Fibroblast of skin of left biceps (primary cell): ENCODE data around the gene HMGB4.
A peak's percentile ranks its signal among the peaks of the same experiment; 100 is the strongest.

Source experiments
- DNase-seq, 2 experiments: peaks; one replicate each; pipeline ENCODE4 v3.0.0-alpha.2; 2013; ENCODE audit warnings: low read depth in 2 of 2

HMGB4 gene

GRCh38 chr1:33863779-33864178 is at the start of gene HMGB4:
Gene HMGB4, plus strand, starts transcription at chr1:33864079. Its CDS starts 113 bp downstream, at chr1:33864192.
- no peak for DNase-seq

GRCh38 chr1:33814166-33814565 is 49.7 kb upstream of the HMGB4 start:
- no peak for DNase-seq

- DNase-seq = peak; percentile 11 to 34
Measured at GRCh38 chr1:33815061-33815460, 48.8 kb upstream of the HMGB4 start.

- no peak for DNase-seq
Measured at GRCh38 chr1:33818071-33818470, 45.8 kb upstream of the HMGB4 start.

GRCh38 chr1:33819290-33819912 is 44.5 kb upstream of the HMGB4 start:
- DNase-seq = no peak

- DNase-seq = no peak
Measured at GRCh38 chr1:33819913-33820311, 44.0 kb upstream of the HMGB4 start.

- DNase-seq = no peak
Measured at GRCh38 chr1:33820804-33821203, 43.1 kb upstream of the HMGB4 start.

- no peak for DNase-seq
Measured at GRCh38 chr1:33821291-33821690, 42.6 kb upstream of the HMGB4 start.

GRCh38 chr1:33822396-33822795 is 41.5 kb upstream of the HMGB4 start:
- no peak for DNase-seq

- no peak for DNase-seq
Measured at GRCh38 chr1:33823401-33823800, 40.5 kb upstream of the HMGB4 start.

GRCh38 chr1:33823830-33824229 is 40.0 kb upstream of the HMGB4 start:
- DNase-seq = no peak

GRCh38 chr1:33824321-33824720 is 39.6 kb upstream of the HMGB4 start:
- DNase-seq = no peak

GRCh38 chr1:33824971-33825370 is 38.9 kb upstream of the HMGB4 start:
- no peak for DNase-seq

- no peak for DNase-seq
Measured at GRCh38 chr1:33825506-33825905, 38.4 kb upstream of the HMGB4 start.

- no peak for DNase-seq
Measured at GRCh38 chr1:33826311-33826710, 37.6 kb upstream of the HMGB4 start.

- DNase-seq = no peak
Measured at GRCh38 chr1:33826711-33827110, 37.2 kb upstream of the HMGB4 start.

GRCh38 chr1:33828059-33828458 is 35.8 kb upstream of the HMGB4 start:
- no peak for DNase-seq

- DNase-seq = no peak
Measured at GRCh38 chr1:33828654-33829053, 35.2 kb upstream of the HMGB4 start.

- DNase-seq = no peak
Measured at GRCh38 chr1:33836911-33837310, 27.0 kb upstream of the HMGB4 start.

- no peak for DNase-seq
Measured at GRCh38 chr1:33837635-33838034, 26.2 kb upstream of the HMGB4 start.

GRCh38 chr1:33841494-33841893 is 22.4 kb upstream of the HMGB4 start:
- no peak for DNase-seq

- no peak for DNase-seq
Measured at GRCh38 chr1:33842348-33842747, 21.5 kb upstream of the HMGB4 start.

- no peak for DNase-seq
Measured at GRCh38 chr1:33844166-33844565, 19.7 kb upstream of the HMGB4 start.

- DNase-seq = no peak
Measured at GRCh38 chr1:33846861-33847260, 17.0 kb upstream of the HMGB4 start.
